GM18502 (cell line): ENCODE measurements around the gene CACNA1G.

Experiments
- ATAC-seq: cut with Tn5 transposase; IDR thresholded peaks from one replicate; pipeline ENCODE4 v1.9.1; 2021; ENCODE audit warnings: mild to moderate bottlenecking; ENCODE audit not compliant: unreplicated experiment, poor library complexity

Gene CACNA1G

DNA sequence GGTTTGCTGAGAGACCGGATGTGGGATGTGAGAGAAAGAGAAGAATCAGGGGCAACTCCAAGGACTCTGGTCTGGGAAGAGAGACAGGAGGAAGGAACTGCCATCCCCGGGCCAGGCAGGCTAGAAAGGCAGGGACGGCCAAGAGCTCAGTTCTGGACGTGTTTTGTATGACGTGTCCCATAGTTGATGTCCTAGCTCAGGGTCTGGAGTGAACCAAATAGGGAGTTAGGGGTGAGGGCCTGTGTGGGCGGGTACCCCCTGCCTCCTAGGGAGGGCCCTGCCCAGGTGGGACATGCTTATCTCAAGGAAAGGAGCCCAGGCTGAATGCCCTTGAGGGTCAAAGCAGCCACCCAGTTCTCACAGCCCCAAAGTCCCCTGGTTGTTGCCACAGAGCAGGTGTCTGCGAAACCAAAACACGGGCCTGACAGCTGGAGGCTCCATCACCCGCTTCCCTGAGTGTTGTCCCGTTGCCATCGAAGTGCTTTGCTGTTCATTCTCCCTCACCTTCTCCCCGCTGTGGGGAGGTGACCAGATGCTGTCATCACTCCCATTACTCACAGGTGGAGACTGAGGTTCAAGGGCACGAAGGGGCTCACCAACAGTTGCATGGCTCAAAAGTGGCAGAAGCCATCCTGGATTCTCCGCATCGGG, 81.7 kb downstream of the CACNA1G start:
- ATAC-seq: no peak

DNA sequence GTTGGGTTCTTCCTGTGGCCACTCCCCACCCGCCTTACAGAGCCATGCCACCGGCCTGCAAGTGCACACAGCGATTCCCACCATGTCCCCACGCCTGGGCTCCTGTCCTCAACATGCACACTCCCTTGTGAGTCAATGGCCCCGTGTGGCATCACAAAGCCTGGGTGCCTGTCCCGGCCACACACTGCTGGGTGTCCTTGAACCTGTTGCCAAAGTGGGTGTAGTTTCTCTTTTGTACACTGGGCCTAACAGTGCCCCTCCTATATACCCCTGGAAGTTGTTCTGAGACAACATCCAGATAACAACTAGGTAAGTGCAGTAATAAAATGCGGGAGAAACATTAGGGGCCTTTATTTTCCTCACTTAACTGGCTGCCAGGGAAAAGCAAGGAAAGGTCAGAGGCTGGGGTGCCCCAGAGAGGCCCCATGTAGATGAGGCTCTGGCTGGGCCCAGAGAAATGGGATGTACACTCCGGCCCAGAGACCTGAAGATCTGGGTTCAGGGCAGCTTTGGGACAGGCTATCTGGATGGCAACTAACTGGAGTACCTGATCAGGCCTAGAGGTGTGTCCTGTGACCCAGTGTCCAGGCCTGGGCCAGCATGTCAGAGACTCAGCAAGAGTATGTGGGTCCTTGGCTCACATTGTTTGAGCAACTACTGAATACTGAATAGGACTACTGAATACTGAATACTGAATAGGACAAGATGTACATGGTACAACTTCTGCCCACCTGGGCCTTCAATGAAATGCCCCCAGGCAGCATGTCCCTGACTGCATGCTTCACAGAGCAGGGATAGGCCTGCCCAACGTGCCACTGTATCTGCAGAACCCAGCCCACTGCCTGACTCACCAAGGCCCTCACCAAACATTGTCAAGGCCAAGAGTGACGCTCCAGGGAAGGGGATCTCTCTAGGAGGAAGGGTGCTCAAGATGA, 82.5 kb downstream of the CACNA1G start:
- ATAC-seq: no peak

DNA sequence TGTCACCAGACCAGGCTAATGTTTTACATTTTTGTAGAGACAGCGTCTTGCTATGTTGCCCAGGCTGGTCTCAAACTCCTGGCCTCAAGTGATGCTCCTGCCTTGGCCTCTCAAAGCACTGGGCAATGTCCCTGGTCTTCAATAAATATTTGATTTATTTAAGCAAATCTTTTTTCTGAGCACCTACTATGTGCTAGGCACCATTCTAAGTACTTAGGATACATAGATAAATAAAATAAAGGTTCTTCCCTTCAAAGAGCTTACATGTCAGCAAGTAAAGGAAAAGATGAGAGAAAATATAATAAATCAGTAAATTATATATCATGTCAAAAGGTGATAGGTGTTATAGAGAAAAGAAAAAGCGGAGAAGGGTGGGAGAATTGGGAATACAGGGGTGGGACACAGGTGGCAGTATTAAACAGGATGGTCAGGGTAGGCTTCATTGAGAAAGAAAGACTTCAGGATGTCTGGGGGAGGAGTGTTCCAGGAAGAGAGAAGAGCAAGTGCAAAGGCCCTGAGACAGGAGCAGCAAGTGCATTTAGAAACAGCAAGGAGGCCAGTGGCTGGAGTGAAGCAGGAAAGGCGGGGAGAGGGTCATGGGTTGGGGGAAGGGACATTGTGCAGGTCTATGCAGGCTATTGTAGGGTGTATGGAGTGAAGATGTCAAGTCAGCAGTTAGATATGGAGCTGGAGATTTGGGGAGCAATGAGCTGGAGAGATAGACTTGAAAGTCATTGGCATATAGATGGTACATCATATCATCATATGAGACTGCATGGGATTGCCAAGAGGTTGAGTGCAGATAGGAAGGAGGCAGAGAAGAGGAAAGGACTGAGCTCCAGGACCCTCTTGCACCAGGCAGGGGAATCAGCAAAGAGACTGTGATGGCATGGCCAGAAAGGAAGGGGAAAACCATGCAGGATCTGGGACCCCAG, 85.5 kb downstream of the CACNA1G start:
- ATAC-seq: no peak

DNA sequence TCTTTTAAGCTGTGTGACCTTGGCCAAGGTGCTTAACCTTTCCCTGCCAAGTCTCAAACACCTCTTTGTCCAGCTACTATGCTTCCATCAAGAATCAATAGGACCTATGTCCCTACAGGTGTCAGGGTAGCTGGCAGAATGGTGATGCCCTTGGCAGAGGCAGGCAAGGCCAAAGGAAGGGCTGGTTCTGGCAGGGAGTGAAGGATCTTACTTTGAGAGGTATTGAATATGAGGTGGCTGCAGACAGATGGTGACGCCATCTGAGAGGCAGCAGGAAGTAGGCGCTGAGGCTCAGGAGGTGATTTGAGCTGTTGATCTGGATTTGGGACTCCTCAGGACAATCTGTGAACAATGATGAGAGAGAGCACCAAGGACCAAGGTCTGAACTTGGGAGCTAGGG, 86.7 kb downstream of the CACNA1G start:
- no peak for ATAC-seq

DNA sequence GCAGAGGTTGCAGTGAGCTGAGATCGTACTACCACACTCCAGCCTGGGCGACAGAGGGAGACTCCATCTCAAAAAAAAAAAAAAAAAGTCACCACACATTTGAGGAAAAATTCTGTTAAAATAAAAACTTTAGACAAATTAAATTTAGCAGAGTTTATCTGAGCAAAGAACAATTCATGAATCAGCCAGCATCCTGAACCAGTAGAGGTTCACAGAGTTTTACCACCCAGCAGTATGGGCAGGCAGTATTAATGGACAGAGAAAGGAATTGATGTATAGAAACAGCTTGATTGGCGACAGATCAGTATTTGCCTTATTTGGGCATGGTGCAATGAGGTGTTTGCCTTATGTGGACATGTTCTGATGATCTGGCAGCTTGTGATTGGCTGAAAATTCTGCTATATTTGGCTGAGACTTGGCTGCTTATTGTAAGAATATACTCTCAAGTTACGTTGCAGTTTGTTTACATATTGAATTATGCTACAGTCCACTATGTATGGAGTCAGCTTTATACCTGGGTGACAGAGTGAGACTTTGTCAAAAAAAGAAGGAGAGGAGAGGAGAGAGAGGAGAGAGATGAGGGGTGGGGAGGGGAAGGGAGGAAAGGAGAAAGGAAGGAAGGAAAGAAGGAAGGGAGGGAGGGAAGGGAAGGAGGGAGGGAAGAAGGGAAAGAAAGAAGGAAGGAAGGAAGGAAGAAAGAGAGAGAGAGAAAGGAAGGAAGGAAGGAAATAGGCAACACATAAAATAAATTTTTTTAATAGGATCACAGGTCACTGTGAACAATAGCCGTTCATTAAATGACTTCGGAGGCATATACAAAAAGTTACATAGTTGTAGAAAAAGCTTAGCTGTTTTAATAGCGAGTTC, 88.8 kb downstream of the CACNA1G start:
- ATAC-seq: no peak

DNA sequence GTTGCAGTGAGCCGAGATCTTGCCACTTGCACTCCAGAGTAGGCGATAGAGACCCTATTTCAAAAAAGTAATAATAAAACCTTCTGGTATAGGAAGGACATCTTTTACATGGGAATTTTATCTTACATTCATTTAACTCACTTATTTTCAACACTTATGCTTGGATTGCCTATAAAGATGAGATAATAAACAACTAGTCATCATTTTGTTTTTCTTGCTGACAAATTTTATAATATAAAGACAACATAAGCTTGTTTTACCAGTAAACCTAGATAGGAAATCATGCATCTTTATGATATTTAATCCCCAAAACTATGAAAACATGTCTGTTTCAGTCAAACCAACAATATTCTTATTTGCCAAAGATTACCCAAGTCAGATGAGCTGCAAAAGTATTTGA, 91.1 kb downstream of the CACNA1G start:
- no peak for ATAC-seq

DNA sequence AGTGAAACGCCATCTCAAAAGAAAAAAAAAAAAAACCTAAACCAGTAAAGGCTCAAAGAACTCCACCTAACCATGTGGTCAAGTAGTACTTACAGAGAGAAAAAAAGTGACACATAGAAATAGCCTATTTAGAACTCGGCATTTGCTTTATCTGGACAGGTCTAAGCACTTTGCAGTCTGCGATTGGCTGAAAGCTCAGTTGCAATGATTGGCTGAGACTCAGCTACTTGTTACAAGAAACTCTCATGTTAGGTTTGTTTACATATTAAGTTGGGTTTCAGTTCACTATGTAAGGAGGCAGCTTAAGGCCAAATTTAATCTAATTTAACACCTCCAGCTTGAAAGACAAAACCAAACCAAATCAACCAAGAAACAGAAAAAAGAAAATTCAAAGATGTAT, 93.2 kb downstream of the CACNA1G start:
- no peak for ATAC-seq

DNA sequence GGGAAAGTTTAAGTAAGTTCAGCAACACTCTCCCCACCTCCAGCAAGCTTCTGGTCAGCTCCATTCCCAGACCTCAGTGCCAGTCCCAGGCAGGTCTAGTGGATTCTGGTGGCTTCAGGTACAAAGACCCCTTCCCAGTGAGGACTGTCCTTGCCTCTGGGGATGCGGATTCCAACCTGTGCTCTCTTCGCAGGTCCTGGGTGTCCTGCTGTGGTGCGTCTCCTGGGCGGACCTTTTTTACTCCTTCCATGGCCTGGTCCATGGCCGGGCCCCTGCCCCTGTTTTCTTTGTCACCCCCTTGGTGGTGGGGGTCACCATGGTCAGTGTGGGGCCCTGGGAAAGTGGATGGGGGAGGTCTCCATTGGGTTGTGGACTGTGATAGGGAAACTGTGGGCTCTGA, 96.0 kb downstream of the CACNA1G start:
- ATAC-seq: no peak

DNA sequence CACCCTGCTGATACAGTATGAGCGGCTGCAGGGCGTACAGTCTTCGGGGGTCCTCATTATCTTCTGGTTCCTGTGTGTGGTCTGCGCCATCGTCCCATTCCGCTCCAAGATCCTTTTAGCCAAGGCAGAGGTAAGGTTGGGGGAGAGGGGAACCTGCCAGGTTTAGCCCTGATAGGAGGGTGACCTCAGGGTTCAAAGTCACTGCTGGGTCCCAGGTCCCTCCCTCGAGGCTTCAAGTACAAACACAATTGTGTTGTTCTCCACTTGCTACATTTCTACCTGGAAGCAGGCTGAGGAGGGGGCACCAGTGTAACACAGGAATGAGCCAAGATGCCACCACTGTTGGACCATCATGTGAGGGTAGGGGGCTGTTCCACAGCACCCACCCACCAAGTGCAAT, 96.5 kb downstream of the CACNA1G start:
- no peak for ATAC-seq

DNA sequence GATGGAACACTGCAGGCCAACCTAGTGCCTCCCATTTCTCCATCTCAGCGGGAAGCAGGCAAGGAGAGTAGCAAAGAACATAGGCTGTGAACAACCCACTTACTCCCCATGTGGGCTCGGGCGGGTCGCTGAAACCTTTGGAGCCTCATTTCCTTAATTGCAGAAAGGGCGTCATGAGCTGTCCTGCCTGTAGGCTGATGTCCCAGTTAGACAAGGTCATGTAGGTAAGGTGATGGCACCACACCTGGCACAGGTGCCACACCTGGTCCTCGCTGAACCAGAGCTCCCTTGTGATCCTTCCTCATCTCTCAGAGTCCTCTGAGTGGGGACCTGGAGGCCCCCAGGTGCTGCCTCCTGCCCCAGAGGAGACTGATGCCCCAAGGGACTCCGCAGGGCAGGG, 97.1 kb downstream of the CACNA1G start:
- ATAC-seq: no peak

DNA sequence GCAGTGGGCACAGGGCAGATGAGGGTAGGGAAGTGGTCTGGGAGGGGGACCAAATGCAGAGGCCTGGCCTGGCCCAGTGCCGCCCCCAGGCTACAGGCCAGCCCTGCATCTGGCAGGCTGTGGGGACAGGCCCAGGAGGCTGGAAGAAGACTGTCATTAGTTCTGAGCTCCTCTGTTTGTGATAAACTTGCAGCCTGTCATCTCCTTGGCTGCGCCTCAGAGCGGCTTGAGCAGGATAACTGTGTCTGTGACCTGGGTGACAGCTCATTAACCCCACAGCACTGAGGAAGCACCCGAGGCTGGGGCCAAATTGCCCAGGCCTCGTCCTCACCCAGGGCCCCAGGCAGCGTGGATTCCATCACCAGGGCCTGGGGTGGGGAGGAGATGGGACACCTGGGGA, 98.1 kb downstream of the CACNA1G start:
- ATAC-seq: no peak

DNA sequence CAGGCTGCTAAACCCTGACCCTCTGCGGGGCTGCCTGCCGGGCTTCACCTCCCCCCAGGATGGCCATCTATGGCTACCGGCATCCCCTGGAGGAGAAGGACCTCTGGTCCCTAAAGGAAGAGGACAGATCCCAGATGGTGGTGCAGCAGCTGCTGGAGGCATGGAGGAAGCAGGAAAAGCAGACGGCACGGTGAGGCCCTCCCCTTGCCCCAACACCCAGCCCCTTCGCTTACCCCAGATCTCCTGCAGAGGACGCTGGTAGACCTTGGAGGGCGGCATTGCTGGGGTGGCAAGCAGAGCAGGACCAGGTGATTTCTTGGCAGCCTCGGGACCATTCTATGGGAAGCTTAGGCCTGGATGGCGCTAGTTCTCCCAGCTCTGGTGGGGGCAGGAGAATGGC, 98.7 kb downstream of the CACNA1G start:
- no peak for ATAC-seq

DNA sequence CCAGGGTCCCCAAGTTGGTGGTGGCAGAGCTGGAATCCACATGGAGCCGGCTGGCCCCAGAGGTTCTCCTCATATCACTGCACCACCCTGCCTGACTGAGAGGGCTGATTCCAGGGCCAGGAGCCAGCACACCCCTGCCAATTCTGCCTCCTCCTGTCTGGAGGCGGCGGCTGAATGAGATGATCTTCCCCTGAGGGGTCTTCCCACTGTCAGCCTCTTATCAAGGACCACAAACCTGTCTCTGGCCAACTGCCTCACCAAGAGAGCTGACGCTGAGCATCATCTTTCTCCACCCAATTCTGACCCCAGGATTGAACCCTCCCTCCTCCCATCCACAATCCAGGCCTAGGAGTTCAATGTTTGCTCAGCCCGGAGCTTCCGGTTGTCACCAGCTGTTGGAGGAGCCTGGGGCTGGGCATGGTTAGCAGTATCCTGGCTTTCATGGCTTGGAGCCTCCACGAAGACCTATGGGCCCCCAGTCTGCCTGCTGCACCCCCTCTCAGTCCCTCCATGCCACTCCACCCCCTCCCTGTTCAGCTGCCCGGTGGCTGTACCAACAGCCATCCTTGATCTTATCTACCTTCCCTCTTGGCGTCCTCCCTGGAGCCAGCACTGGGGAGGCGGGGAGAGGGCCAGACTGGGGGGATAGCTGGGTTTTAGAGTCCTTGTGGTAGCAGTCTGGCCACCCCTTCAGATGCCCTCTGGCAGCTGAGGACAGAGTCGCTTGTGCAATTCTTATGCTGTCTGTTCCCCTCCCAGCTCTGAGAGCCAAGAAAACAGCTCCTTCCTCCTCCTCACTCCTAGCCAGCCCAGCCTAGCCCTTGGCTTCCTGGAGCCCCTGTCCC, 99.7 kb downstream of the CACNA1G start:
- ATAC-seq: no peak

DNA sequence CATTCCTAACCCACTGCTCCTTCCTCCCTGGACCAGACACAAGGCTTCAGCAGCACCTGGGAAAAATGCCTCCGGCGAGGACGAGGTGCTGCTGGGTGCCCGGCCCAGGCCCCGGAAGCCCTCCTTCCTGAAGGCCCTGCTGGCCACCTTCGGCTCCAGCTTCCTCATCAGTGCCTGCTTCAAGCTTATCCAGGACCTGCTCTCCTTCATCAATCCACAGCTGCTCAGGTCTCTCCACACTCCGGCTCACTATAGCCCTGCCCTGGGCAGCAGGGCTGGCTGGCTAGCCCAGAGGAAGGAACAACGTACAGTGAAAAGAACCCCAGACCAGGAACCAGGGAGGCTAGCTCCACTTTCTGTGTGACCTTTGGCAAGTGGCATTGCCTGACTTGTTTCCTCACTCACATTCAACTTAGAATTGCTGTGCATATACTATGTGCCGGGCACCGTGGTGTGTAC, 100.4 kb downstream of the CACNA1G start:
- no peak for ATAC-seq

DNA sequence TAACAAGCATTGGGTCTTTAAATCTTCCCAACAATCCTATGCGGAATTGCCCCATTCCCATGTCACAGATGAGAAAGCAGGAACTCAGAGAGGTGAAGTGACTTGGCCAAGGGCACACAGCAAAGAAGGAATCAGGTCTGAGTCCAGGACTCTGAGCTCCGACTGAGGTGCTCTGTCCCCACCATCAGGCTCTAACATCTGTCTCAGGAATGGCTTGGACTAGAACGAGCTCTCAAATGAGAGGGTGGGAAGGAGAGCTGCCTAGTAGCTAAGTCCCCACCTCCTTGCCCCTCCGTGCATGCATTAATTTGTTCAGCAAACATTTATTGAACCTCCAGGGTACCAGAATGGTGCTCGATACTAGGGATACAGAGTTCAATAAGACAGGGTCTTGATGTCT, 100.8 kb downstream of the CACNA1G start:
- ATAC-seq: no peak

DNA sequence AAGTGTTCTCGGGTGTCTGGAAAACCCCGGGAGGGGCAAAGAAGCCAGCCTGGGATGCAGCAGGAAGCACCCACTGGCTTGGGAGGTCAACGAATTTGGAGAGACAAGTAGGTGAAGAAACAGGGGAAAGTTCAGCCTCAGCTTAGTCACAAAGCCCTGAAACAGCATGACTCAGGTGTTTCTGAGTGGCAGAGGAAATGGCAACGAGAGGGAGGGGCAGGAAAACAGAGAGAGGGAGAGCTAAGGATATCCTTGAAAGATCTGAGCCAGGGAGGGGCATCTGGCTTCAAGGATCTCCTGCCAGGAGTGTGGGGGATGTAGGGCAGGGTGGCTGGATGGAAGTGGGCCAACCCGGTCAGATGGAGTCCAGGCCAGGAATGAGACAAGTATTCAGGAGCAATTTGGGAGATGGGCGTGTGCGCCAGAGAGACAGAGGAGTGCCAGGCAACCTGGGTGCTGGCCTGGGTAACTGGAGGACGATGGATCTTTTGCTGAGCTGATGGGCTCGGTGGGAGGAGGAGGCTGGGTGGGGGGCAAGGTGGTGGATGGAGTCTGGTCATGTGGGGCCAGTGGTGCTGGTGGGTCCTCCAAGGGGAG, 101.4 kb downstream of the CACNA1G start:
- ATAC-seq: no peak

DNA sequence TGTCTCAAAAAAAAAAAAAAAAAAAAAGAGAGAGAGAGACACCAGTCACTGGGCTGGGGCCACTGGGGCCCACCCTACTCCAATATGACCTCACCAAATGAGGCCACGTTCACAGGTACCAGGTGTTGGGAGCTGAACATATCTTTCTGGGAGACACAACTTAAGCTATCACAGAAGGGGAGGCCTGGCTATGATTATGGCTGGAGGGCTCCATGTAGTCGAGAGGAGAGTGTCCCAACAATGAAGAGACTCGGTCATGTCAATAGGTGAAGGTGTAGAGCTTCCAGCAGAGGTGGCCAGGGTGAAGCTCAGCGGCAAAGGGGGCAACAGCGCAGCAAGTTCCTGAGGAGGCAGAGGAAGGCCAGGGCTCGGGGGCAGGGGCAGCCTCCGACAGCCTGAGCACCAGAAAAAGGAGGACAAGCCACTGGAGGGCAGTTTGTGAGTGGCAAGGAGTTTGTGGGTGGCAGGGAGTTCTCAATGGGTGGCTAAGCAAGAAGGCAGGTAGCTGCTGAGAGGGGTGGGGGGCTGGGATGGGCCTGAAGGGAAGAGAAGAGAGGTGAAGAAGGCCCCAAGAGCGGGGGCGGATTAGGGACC, 102.2 kb downstream of the CACNA1G start:
- no peak for ATAC-seq

DNA sequence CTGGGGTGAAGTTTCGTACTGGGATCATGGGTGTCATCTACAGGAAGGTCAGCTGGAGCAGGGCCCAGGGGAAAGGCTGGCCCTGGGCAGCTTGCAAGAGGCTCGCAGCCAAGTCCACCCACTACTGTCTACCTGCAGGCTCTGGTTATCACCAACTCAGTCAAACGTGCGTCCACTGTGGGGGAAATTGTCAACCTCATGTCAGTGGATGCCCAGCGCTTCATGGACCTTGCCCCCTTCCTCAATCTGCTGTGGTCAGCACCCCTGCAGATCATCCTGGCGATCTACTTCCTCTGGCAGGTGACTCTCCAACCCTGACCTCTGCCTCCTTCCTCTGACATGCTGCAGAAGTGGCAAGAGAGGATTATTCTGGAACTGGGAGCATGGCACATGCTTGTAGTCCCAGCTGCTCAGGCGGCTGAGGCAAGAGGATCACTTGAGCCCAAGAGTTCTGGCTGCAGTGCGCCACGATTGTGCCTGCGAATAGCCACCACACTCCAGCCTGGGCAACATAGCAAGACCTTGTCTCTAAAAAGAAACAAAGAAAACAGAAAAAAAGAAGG, 103.4 kb downstream of the CACNA1G start:
- ATAC-seq: no peak
